Measurements from ENCODE around the gene TMEM132D. TPM values are rescaled to one million over a fixed set of nuclear protein-coding genes. Genes with fewer than 3 reads are reported as not detected.

TMEM132D gene
- total RNA-seq, 4 donors from 2014 or later, result 0.35 TPM; not detected in 3

- Histone ChIP-seq H3K27ac (no peak overlapping the region), H3K27me3 (no peaks in the 10 kb centered on the region), H3K4me1 (no peaks in the 10 kb centered on the region), H3K4me3 (no peak overlapping the region), H3K36me3 (no peaks in the 10 kb centered on the region), H3K9me3 (no peaks in the 10 kb centered on the region)
- no peak for DNase-seq
- intact Hi-C loops (cut with DNase I; ENCODE audit: low total_unique reads), result no loop called here
- TF ChIP-seq CTCF (IDR thresholded peaks at IDR 0.05) (no peak), POLR2A (IDR thresholded peaks at IDR 0.05) (no peak)
These were observed 30.0 kb downstream of the TMEM132D start for GRCh38 chr12:129873833-129874208.

- H3K4me3 ChIP-seq, result no peak overlapping the region
- no peak for DNase-seq
- no peaks in the 10 kb centered on the region for H3K27me3 ChIP-seq
- no peaks in the 10 kb centered on the region for H3K36me3 ChIP-seq
- H3K4me1 ChIP-seq, result no peaks in the 10 kb centered on the region
- intact Hi-C loops (cut with DNase I; ENCODE audit: low total_unique reads), result no loop called here
- TF ChIP-seq CTCF (IDR thresholded peaks at IDR 0.05), result no peak
- no peak for TF ChIP-seq POLR2A (IDR thresholded peaks at IDR 0.05)
- H3K27ac ChIP-seq, result no peak overlapping the region
- H3K9me3 ChIP-seq, result no peaks in the 10 kb centered on the region
These were observed 30.6 kb downstream of the TMEM132D start for GRCh38 chr12:129873111-129873832.

- no peak for TF ChIP-seq CTCF (IDR thresholded peaks at IDR 0.05)
- no peak for TF ChIP-seq POLR2A (IDR thresholded peaks at IDR 0.05)
- Histone ChIP-seq H3K27me3 (no peaks in the 10 kb centered on the region), H3K4me3 (no peak overlapping the region), H3K36me3 (no peaks in the 10 kb centered on the region), H3K4me1 (no peaks in the 10 kb centered on the region), H3K9me3 (no peaks in the 10 kb centered on the region), H3K27ac (no peak overlapping the region)
- intact Hi-C loops (cut with DNase I; ENCODE audit: low total_unique reads), result no loop called here
- no peak for DNase-seq
These were observed 31.5 kb downstream of the TMEM132D start for GRCh38 chr12:129871991-129872972.

- H3K27me3 ChIP-seq, result no peaks in the 10 kb centered on the region
- H3K27ac ChIP-seq, result no peak overlapping the region
- H3K9me3 ChIP-seq, result no peaks in the 10 kb centered on the region
- intact Hi-C loops (cut with DNase I; ENCODE audit: low total_unique reads), result no loop called here
- TF ChIP-seq CTCF (IDR thresholded peaks at IDR 0.05) (no peak), POLR2A (IDR thresholded peaks at IDR 0.05) (no peak)
- no peak for DNase-seq
- no peaks in the 10 kb centered on the region for H3K4me1 ChIP-seq
- no peaks in the 10 kb centered on the region for H3K36me3 ChIP-seq
- no peak overlapping the region for H3K4me3 ChIP-seq
These were observed 33.0 kb downstream of the TMEM132D start for GRCh38 chr12:129870796-129871195.

GRCh38 chr12:129870136-129870535 lies 33.7 kb downstream of the TMEM132D start:
- Histone ChIP-seq H3K27me3 (no peaks in the 10 kb centered on the region), H3K4me3 (no peak overlapping the region), H3K4me1 (no peaks in the 10 kb centered on the region), H3K36me3 (no peaks in the 10 kb centered on the region), H3K27ac (no peak overlapping the region), H3K9me3 (no peaks in the 10 kb centered on the region)
- no peak for DNase-seq
- TF ChIP-seq CTCF (IDR thresholded peaks at IDR 0.05) (no peak), POLR2A (IDR thresholded peaks at IDR 0.05) (no peak)
- intact Hi-C loops (cut with DNase I; ENCODE audit: low total_unique reads), result no loop called here
